Stomach (tissue), 4 donors: ENCODE data around the gene ANK2.

Source experiments
- EP300 ChIP-seq: sonication (generic); formaldehyde crosslinking; IDR thresholded peaks from one replicate; pipeline ENCODE4 v1.6.1; 2017; ENCODE audit warnings: antibody characterized with exemption
- POLR2A ChIP-seq, 4 donors: fragments of 450-650 bp; IDR thresholded peaks; one replicate each; pipeline ENCODE4 v1.6.1; 2016; ENCODE audit warnings: antibody characterized with exemption in 4 of 4, control low read depth in 2 of 4, mild to moderate bottlenecking in 1 of 4, moderate library complexity in 1 of 4
- POLR2AphosphoS5 ChIP-seq, 3 donors: sonication (generic); formaldehyde crosslinking; IDR thresholded peaks; one replicate each; pipeline ENCODE4 v1.6.1; 2016; ENCODE audit warnings: antibody characterized with exemption in 3 of 3
- TF ChIP-seq, protein P1 (sequence below), 7 experiments: fragments of 450-650 bp in 4 of 7; fragments of 200-600 bp in 3 of 7; sonication (generic) in 3 of 7; IDR thresholded peaks; one replicate each; pipeline ENCODE4 v1.5.1; 2016 to 2019; ENCODE audit warnings: antibody characterized with exemption in 7 of 7, control low read depth in 2 of 7, mild to moderate bottlenecking in 1 of 7

DNA sequence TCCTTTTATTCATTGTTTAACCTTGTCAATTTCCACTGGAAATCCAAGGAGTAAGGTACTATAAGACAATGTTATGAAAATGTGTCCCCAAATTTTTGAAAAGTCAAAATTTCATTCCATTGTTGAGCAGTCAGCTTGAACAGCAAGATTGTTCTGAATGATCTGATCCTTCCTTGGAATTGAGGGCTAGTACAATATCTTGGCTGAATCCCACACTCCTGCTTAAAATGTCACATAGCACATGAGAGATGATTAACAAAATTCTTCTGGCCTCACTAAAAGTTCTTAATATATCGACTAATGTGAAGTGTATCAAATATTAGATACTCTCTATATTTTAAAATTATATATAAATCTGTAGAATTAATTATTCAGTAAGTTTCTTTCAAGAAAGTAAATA is 104.8 kb downstream of the ANK2 start:
- TF ChIP-seq, protein P1, sequence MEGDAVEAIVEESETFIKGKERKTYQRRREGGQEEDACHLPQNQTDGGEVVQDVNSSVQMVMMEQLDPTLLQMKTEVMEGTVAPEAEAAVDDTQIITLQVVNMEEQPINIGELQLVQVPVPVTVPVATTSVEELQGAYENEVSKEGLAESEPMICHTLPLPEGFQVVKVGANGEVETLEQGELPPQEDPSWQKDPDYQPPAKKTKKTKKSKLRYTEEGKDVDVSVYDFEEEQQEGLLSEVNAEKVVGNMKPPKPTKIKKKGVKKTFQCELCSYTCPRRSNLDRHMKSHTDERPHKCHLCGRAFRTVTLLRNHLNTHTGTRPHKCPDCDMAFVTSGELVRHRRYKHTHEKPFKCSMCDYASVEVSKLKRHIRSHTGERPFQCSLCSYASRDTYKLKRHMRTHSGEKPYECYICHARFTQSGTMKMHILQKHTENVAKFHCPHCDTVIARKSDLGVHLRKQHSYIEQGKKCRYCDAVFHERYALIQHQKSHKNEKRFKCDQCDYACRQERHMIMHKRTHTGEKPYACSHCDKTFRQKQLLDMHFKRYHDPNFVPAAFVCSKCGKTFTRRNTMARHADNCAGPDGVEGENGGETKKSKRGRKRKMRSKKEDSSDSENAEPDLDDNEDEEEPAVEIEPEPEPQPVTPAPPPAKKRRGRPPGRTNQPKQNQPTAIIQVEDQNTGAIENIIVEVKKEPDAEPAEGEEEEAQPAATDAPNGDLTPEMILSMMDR (IDR thresholded peaks at IDR 0.05) = no peak
- TF ChIP-seq EP300 (no peak), POLR2A (IDR thresholded peaks at IDR 0.05) (no peak), POLR2AphosphoS5 (IDR thresholded peaks at IDR 0.05) (no peak)
